KG1 (cell line): Measurements from ENCODE around the gene CNOT10.

Source experiments
- DNase-seq: peaks from one replicate; lab custom pipeline; 2025; lab: John Stamatoyannopoulos, UW

The CNOT10 gene

DNA sequence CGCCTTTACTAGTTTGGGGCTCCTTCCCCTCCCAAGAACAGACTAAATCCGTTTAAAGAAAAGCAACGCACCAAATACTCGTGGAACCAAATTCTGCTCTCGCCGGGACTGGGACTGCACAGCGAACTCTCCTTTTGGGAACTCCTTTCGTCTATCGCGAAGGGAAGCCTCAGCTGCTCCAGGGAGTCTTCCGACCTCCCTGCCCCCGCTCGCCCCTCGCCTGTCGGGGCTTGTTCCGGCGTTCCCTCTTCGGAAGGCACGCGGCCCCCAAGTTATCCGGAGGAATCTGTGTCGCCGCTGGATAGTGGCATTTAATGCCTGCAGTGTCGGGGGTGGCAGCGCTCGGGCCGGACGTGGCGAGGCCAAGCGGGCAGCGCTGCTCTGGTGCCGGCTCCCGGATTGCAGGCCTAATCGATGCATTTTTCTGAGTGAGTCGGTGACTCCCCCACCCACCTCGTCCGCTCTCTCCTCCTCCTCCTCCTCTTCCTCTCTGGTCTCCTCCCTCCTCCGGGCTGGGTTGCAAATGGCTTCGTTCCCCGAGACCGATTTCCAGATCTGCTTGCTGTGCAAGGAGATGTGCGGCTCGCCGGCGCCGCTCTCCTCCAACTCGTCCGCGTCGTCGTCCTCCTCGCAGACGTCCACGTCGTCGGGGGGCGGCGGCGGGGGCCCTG lies 132.7 kb downstream of the CNOT10 start, which contains the start of gene TRIM71:
TRIM71 (plus strand) TSS at position 440 of the 671 bp plus-strand sequence; CDS start at position 524, 84 bp downstream.
- DNase-seq = peak; percentile 38

DNA sequence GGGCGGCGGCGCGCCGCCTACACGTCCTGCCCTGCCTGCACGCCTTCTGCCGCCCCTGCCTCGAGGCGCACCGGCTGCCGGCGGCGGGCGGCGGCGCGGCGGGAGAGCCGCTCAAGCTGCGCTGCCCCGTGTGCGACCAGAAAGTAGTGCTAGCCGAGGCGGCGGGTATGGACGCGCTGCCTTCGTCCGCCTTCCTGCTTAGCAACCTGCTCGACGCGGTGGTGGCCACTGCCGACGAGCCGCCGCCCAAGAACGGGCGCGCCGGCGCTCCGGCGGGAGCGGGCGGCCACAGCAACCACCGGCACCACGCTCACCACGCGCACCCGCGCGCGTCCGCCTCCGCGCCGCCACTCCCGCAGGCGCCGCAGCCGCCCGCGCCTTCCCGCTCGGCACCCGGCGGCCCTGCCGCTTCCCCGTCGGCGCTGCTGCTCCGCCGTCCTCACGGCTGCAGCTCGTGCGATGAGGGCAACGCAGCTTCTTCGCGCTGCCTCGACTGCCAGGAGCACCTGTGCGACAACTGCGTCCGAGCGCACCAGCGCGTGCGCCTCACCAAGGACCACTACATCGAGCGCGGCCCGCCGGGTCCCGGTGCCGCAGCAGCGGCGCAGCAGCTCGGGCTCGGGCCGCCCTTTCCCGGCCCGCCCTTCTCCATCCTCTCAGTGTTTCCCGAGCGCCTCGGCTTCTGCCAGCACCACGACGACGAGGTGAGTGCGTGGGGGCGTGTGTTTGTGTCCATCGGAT lies 133.4 kb downstream of the CNOT10 start:
- DNase-seq = no peak

DNA sequence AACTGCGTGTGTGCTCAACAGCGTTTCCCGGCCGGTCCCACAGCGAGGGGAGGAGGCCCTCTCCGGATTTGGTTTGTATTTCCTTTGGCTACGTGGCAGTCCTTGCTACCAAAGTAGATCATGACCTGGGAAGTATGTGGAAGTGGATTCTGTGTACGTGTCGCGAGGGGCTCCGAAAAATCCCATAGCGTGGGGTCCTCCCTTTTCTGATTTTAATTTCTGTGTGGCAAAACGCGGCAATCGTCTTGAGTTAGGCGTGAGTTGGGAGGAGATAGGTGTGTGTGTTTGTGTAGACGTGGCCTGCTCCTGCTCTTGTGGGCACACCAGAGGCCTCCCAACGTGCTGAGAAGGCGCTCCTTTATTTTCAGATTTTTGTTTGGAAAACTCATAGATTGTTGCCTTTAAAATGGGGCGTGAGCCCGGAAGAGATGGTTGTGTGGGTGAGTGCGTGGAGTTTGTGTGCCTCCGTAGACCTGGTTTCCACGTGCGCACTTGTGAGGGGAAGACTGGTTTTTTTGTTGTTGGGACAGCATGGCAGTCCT lies 134.1 kb downstream of the CNOT10 start:
- DNase-seq = no peak

DNA sequence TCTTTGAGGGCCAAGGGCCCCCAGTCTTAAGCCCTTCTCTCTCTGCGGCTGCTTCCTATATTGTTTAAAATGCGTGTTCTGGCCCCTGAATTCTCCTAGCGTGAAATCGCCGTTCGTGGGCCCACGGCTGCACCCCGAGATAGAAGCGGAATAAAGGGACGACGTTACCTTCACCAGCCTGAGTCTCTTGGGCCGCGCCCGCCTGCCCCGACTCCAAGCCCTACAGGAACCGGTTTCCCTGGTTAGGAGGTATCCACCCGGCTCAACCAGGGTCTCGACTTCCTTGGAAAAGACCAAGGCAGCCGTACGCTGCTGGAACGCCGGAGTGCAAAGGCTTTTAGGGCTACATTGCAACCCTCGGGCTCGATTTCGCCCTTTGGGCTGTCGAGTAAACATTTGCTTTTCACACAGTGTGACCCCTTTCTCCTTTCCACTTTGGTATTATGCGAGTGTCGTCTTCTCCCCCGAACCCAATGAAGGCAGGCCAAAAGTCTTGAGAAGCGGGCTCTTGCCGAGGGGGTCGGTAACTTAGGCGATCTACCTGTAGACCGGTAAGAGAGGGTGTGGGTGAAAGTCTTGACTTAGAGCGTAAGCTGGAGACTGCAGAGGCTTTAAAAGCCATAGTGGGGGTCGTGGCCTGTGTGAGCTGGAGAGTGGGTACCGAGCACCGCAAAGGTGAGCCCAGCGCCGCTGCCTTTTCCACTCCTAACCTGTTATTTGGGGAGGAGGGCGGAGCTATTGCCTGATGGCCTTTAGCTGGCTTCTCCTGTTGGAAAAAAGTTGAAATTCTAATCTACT lies 134.8 kb downstream of the CNOT10 start:
- DNase-seq = no peak

DNA sequence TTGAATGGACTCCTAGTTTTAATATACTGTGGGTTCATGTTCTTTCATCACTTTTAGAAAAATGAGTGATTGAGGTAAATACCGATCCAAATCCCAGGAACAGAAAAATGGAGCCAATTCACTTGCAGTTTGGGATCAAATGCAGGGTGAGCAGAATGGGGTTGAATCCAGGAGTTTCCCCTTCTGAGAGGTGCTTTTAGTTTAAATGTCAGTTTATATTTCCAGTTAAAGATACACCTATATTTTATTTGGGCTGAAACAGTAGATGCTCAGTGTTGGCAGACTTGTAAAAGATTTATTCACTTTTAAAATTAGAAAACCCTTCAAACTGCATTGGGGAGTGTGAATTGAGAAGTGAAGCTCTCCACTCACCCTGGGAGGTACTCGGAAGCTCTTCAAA lies 135.4 kb downstream of the CNOT10 start:
- no peak for DNase-seq

DNA sequence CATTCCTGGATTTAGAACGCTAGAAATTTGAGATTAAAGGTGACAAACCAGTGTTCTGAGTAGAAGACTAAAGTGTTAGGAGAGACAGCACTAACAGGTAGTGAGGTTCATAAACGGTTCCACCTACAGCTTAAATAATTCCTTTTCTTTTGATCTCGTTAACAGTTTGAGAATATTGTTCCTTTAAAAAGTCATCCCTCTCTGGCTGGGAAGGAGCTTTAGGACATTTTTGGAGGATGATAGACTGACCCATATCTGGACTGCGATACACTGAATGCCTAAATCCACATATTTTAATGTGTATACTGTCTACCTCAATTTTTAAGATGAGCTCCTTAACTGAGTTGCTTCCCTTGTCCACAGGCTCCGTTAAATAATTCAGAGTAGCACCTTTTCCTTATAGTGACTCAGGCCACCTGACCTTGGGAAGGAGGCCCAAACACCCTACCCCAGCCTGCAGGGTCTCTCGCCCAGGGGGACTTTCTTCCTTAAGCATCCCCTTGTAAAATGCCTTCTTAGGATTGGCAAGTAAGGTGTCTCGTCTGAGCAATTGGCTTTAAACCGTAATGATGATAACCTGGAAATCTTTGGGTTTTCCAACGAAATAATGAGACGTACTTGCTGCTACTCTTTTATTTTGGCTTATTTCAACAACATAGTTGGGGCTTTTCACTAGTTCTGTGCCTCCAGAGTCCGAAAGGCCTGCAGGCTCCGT lies 136.1 kb downstream of the CNOT10 start:
- DNase-seq = no peak

DNA sequence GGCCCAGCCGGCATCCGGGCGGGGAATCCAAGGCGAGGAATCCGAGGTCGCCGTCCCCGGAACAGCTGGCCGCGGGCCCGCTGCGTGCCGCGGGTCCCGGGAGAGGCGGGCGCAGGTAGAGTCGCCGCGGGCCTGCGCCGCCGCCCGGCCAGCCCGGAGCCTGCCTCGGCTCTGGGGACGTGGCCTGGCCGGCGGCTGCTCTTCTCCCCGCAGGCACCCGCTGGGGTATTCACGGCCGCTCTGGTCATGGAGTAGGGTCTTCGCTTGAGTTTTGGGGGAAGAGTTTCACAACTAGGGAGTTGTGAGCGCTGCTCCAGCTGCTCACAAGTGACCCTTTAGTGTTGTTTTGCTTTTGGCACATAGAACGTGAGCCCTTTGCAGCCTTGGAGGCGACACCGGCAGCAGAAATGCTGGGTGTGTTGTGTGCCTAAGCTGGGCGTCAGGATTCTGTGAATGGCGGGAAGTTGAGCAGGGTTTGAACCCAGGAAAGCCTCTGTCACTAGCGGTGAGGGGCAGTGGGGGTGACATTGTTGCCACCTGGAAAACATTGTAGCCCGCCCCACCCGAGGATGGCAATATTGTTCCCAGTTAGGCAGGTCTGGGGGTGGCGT lies 136.8 kb downstream of the CNOT10 start:
- DNase-seq = no peak

DNA sequence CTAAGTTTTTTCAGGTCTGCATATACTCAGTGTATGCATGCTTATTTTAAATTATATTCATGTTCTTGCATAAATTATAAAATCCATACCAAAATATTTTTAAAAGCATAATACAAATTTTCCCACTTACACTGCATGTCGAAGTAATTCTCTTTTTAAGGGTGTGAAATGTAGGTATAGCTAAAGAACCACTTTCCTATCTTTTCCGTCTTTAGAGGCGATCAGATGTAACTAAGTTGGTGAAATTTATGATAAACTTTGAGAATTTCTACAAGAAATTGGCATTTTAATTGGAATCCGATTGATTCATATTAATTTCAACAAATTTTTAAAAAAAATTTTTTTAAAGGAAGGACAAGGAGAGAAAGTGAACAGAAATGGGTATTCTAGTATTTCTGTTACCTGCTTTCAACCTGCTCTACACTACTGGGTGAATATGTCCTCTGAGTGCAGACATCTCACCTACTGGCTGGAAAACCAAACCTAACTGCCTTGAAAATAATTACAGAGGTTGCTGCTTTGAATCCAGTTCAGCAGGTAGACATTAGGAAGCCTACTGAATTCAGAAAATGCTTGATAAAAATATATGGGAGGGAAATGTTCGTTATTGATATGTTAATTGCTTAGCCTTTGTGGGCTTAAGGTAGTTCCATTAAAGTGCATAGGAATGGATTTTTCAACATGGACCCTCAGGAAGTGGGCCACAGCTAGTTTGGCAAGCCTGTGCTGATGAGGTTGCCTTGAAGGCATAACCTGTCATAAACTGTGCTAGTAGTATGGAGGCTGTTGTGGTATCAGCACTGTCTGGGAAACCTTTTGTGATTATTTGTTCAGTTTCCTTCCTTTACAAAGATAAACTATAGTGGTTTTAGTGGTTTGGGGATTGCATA lies 137.9 kb downstream of the CNOT10 start:
- no peak for DNase-seq
